A549 treated with GW870086 at 1 μM for 4 hours (cell line): ENCODE data around the gene PROK2. TPM values are rescaled to one million over a fixed set of nuclear protein-coding genes. Genes with fewer than 3 reads are reported as not detected.

Experiments used
- total RNA-seq: library from RNA; stranded (reverse); fragments of 200-300 nt; extraction: Qiagen RNA extraction; gene quantifications from 5 replicates; pipeline ENCODE4 v1.2.3, GENCODE V29; 2022; ENCODE audit warnings: low read depth

Gene PROK2, protein sequence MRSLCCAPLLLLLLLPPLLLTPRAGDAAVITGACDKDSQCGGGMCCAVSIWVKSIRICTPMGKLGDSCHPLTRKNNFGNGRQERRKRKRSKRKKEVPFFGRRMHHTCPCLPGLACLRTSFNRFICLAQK
- not detected in 5 replicates for total RNA-seq

DNA sequence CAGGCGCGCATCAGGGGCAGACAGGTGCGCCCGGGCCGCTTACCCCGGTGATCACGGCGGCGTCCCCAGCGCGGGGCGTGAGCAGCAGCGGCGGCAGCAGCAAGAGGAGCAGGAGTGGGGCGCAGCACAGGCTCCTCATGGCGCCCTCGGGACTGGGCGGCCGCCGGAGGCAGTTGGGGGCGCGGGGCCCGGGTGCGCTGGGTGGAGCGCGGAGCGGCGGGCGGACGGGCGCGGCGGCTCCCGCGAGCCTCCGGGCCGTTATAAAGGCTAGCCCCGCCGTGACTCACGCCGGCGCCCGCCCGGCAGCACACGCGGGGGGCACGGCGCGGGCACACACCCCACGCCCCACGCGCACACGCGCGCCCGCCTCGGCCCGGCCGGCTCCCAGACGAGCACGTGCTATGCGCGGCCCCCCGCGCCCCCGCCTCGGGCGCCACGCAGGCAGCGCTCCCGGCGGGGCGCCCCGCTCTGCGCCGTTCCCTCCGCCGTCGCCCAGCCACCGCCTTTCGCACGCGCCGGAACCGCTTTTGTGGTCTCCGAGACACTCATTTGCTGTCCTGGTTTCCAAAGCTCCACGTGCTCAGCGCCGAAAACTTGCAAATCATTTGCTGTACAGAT, at the start of gene PROK2:
PROK2 (minus strand) TSS at position 235 of the 618 bp plus-strand sequence; CDS start at position 139, 96 bp downstream.

GRCh38 chr3:71753701-71754609, 31.0 kb downstream of the PROK2 start, which contains the start of gene GPR27:
GPR27 (plus strand) TSS chr3:71753855; CDS start chr3:71754050, 195 bp downstream.

GRCh38 chr3:71725271-71725991, 59.5 kb downstream of the PROK2 start, which contains the start of gene EIF4E3:
EIF4E3 (minus strand) TSS chr3:71725402; CDS start chr3:71725367, 35 bp downstream.

Other genes starting within 250 kb of the PROK2 start
- gene FOXP1, start 201.4 kb downstream of the PROK2 start, total RNA-seq = 5.6 to 8.0 TPM (median 7.7 TPM) in 5 replicates
- 3.1 to 4.4 TPM (median 3.5 TPM) in 5 replicates for gene EIF4E3, start 59.7 kb downstream of the PROK2 start, total RNA-seq
- gene GPR27, start 31.3 kb downstream of the PROK2 start, total RNA-seq = 2.5 to 3.5 TPM (median 2.9 TPM) in 5 replicates